Skeletal muscle satellite cell (primary cell): ENCODE data around the gene GALNT9.
"Not testable (repeated sequence)": the region's sequence is repeated elsewhere in the genome, so short reads cannot be mapped to it uniquely, and the experiment has no call there.

Experiments
- H3K27me3 ChIP-seq: 2 replicates; pipeline ENCODE4 v1.7.0; 2013; ENCODE audit warnings: low read length; ENCODE audit not compliant: control insufficient read depth, insufficient read depth
- H3K36me3 ChIP-seq: 2 replicates; pipeline ENCODE4 v1.7.0; 2013; ENCODE audit warnings: mild to moderate bottlenecking, control low read depth, low read length; ENCODE audit not compliant: insufficient read depth
- H3K4me1 ChIP-seq: 2 replicates; pipeline ENCODE4 v1.7.0; 2013; ENCODE audit warnings: low read length; ENCODE audit not compliant: control insufficient read depth, insufficient read depth
- H3K4me2 ChIP-seq: 2 replicates; pipeline ENCODE4 v1.7.0; 2013; ENCODE audit warnings: mild to moderate bottlenecking, low read length
- H3K4me3 ChIP-seq: 2 replicates; pipeline ENCODE4 v1.7.0; 2013; ENCODE audit warnings: low read length
- H3K9ac ChIP-seq: 2 replicates; pipeline ENCODE4 v1.7.0; 2013; ENCODE audit warnings: mild to moderate bottlenecking, low read depth, low read length, moderate library complexity
- H3K9me3 ChIP-seq: replicated peaks from 2 replicates; pipeline ENCODE4 v1.7.0; 2013; ENCODE audit warnings: mild to moderate bottlenecking, control low read depth, low read length

The GALNT9 gene

GRCh38 chr12:132240669-132241007 lies 88.8 kb downstream of the GALNT9 start:
- H3K4me3 ChIP-seq, H3K4me1 ChIP-seq, H3K36me3 ChIP-seq, H3K9ac ChIP-seq, H3K9me3 ChIP-seq, H3K27me3 ChIP-seq, H3K4me2 ChIP-seq: not testable (repeated sequence)

GRCh38 chr12:132239796-132240668 lies 89.4 kb downstream of the GALNT9 start:
- H3K36me3 ChIP-seq = no peaks in the 10 kb centered on the region
- no peaks in the 10 kb centered on the region for H3K9me3 ChIP-seq

GRCh38 chr12:132239392-132239791 lies 90.0 kb downstream of the GALNT9 start:
- no peaks in the 10 kb centered on the region for H3K4me1 ChIP-seq
- H3K9ac ChIP-seq = no peak overlapping the region
- H3K27me3 ChIP-seq = no peaks in the 10 kb centered on the region
- H3K4me2 ChIP-seq = no peak overlapping the region
- no peak overlapping the region for H3K4me3 ChIP-seq
- no peaks in the 10 kb centered on the region for H3K9me3 ChIP-seq
- H3K36me3 ChIP-seq = no peaks in the 10 kb centered on the region

More at GRCh38 chr12:132239796-132240668, 89.4 kb downstream of the GALNT9 start:
- Histone ChIP-seq H3K9ac (no peak overlapping the region), H3K4me1 (no peaks in the 10 kb centered on the region), H3K4me2 (no peak overlapping the region), H3K4me3 (no peak overlapping the region), H3K27me3 (no peaks in the 10 kb centered on the region)

GRCh38 chr12:132238884-132239283 lies 90.5 kb downstream of the GALNT9 start:
- H3K4me1 ChIP-seq = no peaks in the 10 kb centered on the region

GRCh38 chr12:132238488-132238854 lies 90.9 kb downstream of the GALNT9 start:
- H3K9me3 ChIP-seq = no peaks in the 10 kb centered on the region
- H3K9ac ChIP-seq = no peak overlapping the region
- no peak overlapping the region for H3K4me3 ChIP-seq
- no peak overlapping the region for H3K4me2 ChIP-seq
- H3K27me3 ChIP-seq = no peaks in the 10 kb centered on the region
- no peaks in the 10 kb centered on the region for H3K4me1 ChIP-seq
- H3K36me3 ChIP-seq = no peaks in the 10 kb centered on the region

More at GRCh38 chr12:132238884-132239283, 90.5 kb downstream of the GALNT9 start:
- Histone ChIP-seq H3K9ac (no peak overlapping the region), H3K9me3 (no peaks in the 10 kb centered on the region), H3K27me3 (no peaks in the 10 kb centered on the region), H3K4me3 (no peak overlapping the region), H3K4me2 (no peak overlapping the region), H3K36me3 (no peaks in the 10 kb centered on the region)

- H3K36me3 ChIP-seq = no peaks in the 10 kb centered on the region
- no peak overlapping the region for H3K4me2 ChIP-seq
- H3K27me3 ChIP-seq = no peaks in the 10 kb centered on the region
- H3K9me3 ChIP-seq = no peaks in the 10 kb centered on the region
- H3K4me1 ChIP-seq = no peaks in the 10 kb centered on the region
- H3K4me3 ChIP-seq = no peak overlapping the region
- no peak overlapping the region for H3K9ac ChIP-seq
These were observed 91.5 kb downstream of the GALNT9 start for GRCh38 chr12:132237772-132238487.

GRCh38 chr12:132236930-132237771 lies 92.2 kb downstream of the GALNT9 start:
- Histone ChIP-seq H3K4me2 (no peak overlapping the region), H3K9me3 (no peaks in the 10 kb centered on the region), H3K36me3 (no peaks in the 10 kb centered on the region), H3K27me3 (no peaks in the 10 kb centered on the region), H3K9ac (no peak overlapping the region), H3K4me3 (no peak overlapping the region), H3K4me1 (no peaks in the 10 kb centered on the region)

- no peak overlapping the region for H3K4me3 ChIP-seq
- no peak overlapping the region for H3K9ac ChIP-seq
- H3K36me3 ChIP-seq = no peaks in the 10 kb centered on the region
These were observed 93.1 kb downstream of the GALNT9 start for GRCh38 chr12:132236129-132236929.

GRCh38 chr12:132235116-132235820 lies 94.1 kb downstream of the GALNT9 start:
- Histone ChIP-seq H3K9ac (no peak overlapping the region), H3K27me3 (no peaks in the 10 kb centered on the region), H3K4me1 (no peaks in the 10 kb centered on the region), H3K9me3 (no peaks in the 10 kb centered on the region), H3K4me2 (no peak overlapping the region), H3K36me3 (no peaks in the 10 kb centered on the region), H3K4me3 (no peak overlapping the region)

More at GRCh38 chr12:132236129-132236929, 93.1 kb downstream of the GALNT9 start:
- H3K27me3 ChIP-seq = no peaks in the 10 kb centered on the region
- H3K4me1 ChIP-seq = no peaks in the 10 kb centered on the region
- H3K9me3 ChIP-seq = no peaks in the 10 kb centered on the region
- no peak overlapping the region for H3K4me2 ChIP-seq

- Histone ChIP-seq H3K4me3 (no peak overlapping the region), H3K9ac (no peak overlapping the region), H3K27me3 (peaks cover 16% of the 10 kb centered on the region), H3K36me3 (no peaks in the 10 kb centered on the region), H3K4me2 (no peak overlapping the region), H3K9me3 (no peaks in the 10 kb centered on the region), H3K4me1 (no peaks in the 10 kb centered on the region)
These were observed 99.0 kb downstream of the GALNT9 start for GRCh38 chr12:132230381-132230780.
